RKO (cell line): ENCODE results near the gene GRIA3.
"Not testable (repeated sequence)": the region's sequence is repeated elsewhere in the genome, so short reads cannot be mapped to it uniquely, and the experiment has no call there.

Source experiments
- DNase-seq: peaks from one replicate; pipeline ENCODE4 v3.0.0-alpha.2; 2016; ENCODE audit warnings: low spot score

Gene GRIA3

DNA sequence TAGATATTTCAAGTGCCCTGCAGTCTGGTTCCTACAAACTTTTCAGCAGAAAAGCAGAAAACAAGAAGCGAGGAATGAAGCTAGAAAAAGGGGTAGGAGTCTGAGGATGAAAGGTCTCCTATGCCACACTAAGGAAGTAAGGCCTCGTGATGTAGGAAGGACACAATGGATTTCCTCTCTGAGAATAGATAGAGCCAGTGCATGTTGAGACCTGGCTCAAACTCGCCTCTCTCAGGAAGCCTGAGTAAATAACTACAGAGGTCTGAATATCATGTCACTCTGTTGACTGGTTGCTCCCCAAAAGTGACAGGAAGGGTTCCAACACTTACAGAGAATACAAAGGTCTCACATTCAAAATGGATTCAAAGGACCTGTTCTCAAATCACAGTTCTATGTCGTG, 93.3 kb downstream of the GRIA3 start:
- no peak for DNase-seq

DNA sequence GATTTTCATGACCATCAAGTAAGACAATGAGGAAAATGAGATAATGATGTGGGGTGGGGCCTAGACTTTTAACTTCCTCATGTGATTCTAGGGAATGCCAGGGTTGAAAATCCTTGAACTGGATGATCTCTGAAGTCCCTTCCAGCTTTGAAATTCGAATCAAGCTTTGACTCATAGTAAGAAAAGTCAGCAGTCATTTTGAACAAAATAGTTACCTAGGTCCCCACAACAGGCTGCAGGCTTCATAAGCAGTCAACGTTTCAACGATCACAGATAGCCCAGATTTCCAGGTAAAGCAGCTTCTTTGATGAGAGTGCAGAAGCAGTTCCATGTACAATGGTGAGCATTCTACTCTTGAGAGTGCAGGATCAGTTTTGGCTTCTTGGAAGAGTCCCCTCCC, 93.7 kb downstream of the GRIA3 start:
- no peak for DNase-seq

DNA sequence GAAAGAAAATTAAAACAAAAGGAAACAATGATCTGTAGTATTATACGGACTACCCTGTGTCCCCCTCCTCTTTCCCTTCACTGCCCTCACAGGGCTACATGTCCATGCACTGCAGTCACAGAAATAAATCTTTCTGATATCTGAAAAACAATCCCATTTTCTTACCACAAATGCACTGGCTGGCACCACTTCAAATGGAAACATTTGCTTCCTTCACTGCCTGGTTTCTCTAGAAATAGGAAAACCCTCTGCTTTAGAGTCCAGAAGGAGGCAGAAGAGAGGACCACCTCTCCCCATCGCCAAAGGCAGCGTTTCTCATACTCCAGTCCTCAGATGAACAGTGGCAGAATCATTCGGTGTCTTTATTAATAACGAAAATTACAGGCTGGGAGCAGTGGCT, 98.2 kb downstream of the GRIA3 start:
- no peak for DNase-seq

DNA sequence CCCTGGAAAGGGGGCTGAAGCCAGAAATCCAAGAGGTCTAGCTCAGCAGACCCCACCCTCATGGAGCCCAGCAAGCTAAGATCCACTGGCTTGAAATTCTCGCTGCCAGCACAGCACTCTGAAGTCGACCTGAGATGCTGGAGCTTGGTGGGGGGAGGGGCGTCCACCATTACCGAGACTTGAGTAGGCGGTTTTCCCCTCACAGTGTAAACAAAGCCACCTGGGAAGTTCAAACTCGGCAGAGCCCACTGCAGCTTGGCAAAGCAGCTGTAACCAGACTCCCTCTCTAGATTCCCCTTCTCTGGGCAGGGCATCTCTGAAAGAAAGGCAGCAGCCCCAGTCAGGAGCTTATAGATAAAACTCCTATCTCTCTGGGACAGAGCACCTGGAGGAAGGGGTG, 99.3 kb downstream of the GRIA3 start:
- not testable (repeated sequence) for DNase-seq

DNA sequence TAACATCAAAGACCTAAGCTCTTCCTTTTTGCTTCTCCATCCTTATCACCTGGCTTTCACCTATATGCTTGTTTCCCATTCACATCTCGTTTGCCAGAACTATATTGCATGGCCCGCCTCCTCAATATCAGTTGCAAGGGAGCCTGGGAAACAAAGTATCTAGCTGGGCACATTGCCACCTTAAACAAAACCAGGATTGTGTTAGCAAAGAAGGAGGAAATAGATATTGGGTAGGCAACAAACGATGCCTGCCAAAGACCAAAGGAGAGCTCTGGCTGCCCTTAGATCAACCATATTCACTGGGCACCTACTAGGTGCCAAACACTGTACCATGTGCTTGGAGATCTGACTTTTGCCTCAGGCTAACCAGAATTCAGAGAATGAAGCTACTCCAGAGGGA, 107.5 kb downstream of the GRIA3 start:
- no peak for DNase-seq

DNA sequence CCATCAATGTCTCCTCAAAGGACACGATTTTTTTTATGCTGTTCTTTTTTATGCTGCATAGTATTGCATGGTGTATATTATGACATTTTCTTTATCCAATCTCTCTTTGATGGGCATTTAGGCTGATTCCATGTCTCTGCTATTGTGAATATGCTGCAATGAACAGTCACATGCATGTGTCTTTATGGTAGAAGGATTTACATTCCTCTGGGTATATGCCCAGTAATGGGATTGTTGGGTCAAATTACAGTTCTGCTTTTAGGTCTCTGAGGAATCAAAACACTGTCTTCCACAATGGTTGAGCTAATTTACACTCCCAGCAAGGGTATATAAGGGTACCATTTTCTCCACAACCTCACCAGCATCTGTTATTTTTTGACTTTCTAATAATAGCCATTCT, 113.9 kb downstream of the GRIA3 start:
- DNase-seq, result no peak

DNA sequence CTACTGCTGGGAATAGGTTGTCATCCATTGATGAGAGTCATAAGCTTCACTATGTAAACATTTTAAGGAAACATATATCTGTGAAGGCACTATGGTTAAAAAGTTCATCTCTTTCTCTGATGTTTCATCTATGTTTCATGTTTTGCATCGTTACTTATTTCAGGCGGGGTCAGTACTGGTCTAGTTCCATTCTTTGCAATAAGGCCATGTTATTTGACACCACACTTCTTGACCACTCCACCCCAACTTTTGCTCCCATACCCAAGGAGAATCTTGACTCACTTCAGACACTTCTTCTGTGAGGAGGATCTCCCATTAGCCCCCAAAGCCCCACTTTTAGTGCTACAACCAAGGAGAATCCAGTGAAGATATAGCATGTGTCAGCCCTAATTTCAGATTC, 119.4 kb downstream of the GRIA3 start:
- DNase-seq, result no peak

DNA sequence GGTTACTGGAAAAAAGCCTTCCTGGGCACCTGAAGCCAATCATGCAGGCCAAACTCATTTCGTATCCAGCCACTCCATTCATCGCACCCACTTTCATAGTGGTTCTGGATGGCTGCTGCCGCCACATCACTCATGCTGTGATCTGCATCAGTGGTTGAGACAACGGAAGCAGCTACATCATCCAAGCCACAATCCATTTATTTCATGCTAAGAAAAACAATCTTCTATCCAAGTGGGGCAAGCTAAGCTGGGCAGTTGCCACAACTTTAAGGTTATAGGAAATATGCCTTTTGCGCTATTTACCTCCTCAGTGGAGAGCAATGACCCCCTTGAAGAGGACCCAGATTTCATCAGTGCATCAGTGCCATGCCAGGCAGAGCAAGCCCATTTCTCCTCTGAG, 124.6 kb downstream of the GRIA3 start:
- no peak for DNase-seq

DNA sequence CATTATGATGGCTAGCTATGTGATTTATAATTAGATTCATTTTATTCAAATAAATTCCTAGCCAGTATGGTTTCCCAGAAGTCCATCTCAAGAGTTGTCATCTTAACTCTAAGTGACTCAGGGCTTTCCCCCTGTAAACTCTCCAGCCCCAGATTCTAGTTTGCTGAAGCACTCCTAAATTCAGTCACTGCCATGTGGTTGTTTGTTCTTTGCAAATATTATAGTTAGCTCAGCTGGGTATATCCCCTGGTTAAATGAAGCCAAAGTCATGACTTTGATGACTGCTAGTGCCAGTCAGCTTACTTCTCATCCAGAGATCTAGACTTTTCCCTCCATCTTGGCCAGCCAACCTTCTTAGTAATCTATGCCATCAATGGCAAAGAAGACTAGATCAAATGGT, 126.0 kb downstream of the GRIA3 start:
- DNase-seq, result no peak

DNA sequence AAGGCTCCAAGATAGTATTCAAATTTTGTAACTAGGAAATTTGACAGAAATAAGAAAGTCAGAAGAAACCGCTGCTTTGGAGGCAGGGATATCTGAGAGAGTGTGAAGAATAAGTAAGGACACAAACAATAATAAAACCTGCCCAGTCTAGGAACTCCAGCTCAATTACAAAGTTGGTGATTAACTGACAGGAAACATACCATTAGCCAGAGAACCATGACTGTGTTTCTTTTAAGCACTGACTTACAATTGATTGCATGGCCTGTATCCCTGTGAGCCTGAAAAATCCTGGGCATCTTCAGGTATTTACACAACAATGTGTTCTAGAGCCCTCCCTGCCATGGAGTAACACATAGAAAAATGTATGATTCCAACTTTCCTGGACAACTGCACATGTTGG, 127.4 kb downstream of the GRIA3 start:
- no peak for DNase-seq

DNA sequence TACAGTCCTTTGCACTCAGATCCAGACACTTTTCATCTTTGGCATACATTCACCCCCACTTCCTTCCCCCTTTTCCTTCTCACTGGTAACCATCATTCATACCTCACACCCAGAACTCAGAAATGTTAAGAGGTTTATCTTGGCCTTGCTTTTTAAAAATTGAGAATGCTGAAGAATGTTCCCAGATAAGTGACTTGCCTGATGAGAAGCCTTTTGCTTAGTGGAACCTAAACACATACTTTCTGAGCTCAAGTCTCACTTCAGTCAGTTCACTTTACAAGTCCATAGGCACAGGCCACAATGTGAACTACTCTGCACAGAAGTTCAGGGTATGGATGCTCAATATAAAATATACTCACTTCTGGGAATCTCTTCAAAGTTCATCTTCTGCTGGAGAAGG, 129.4 kb downstream of the GRIA3 start:
- no peak for DNase-seq

DNA sequence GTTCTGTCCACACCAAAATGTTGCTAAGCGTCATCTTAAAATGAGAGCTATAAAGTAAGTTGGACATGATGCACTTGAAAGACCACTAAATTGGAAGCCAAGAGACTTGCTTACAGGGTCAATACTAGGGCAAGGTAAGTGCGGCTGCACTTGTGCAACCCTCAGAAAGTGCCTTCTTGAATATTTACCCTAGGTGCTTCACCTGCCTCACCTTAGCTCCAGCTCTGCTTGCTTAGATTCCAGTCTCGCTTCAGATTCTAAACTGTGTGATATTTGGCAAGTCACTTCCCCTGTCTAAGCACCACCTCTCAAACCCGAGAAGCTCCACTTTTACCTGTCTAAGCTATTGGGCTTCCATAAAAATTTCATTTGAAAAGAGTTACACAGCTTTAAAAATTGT, 136.5 kb downstream of the GRIA3 start:
- no peak for DNase-seq

DNA sequence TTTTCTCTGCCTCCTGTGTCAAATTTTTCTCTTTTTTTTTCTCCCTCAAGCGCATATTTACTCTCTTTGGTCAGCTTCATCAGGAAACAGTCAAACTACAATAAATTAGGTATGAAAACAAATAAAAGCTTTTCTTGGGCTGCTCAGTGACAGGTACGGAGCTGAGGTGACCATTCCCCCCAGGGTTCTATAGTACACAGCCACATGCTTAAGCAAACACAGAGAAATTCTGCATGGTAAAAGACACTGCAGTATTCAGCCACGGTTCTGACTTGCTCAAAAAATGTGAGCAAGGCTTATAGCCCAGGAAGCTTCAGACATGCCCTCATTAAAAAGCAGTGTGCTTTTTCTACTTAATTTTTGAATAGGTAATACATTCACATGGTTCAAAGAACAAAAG, 138.5 kb downstream of the GRIA3 start:
- DNase-seq, result no peak

DNA sequence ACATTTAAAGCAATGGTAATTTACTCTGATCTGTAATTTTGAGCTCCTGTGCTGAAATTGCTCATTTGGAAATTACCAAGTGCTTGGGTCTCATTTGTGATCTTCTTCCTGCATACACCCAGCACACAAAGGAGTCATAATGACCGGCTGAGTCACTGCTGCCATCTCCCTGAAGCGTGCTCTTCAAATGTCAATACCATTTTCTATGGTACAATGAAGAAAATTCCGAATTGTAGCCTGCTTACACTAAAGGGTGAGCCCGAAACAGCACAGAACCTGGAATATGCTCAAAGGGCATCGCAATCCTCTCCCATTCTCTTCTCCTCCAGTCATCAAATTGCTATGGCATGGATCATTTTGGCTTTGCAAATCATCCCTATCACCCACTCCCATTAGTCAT, 140.5 kb downstream of the GRIA3 start:
- DNase-seq, result no peak

DNA sequence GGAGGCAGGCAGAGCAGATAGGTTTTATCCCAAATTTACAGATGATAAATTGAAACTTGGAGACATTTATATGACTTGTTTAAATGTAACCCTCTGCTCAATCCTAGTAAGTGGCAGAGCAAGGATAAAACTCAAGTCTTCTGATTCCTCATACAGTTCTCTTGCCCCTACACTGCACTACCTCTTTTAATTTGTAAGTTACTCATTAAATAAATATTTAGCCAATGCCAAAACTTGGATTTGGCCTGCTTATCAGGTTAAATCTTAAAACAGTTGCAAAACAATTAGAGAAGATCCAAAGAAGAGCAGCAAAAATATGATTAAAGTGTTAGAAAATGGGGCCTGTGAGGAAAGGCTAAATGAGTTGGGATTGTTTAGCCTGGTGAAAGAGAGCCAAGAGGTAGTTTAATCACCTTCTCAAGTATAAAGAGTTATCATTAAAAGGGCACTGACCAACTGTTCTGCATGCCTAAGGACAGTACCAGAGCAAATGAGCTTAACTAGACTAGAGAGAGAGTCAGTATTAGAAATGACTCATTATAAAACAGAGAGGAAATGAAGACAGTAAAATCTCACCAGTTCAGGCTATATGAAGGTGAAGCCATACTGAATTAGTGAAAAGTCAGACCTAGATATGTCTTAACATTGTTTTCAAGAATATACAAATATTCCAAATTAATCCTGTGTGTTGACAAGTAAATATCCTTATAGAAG, 146.3 kb downstream of the GRIA3 start:
- DNase-seq, result no peak

DNA sequence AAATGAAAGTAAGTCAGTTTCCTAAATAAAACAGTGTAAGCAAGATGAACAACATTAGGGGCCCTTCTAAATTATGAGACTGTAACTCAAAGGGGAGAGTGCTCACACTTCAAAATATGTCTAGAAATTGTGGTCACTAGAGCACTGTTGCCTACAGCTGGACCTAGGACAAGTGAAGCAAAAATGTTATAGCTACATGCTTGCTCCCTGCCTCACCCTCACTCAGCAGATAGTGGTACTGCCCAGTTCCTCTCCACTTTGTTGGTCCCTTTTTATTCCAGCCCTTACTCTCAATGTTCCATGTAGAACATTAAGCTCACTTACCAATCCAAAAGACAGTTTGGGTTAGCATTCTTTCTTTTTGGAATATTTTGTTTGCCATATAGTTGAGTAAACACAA, 147.3 kb downstream of the GRIA3 start:
- DNase-seq, result no peak

DNA sequence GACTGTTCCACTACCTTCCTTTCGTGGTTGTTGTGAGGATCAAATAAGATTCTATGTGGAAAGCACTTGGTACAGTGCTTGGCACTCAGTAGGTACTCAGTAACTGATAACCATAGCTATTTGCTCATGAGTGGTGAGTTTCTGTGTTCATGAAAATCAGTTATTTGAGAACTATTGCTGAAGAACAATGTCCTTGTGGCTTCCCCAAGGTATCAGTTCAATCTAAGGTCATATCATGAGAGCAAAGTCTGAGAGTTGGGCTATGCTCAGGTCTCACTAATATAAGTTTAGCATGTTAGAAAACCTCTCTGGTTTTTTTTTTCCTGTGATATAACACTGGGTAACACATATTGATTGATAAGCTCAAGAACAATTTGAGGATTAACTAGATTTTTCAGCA, 147.8 kb downstream of the GRIA3 start:
- no peak for DNase-seq

DNA sequence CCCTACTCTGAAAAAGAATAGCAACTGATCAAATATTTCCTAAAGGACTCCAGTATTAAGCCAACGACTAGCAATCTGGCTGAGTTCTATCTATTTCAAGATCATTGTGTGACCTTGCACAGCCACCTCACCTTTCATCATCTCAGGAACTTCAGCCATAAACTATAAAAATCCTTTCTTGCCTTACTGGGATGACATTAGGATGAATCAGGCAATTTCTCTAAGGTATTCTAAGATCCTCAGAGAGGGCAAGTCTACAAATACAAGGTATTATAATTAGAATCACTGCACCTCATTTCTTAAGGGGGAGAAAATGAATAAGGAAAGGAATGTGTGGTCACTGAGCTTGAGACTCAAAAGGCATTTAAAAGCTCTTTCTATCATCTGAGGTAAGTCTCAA, 152.6 kb downstream of the GRIA3 start:
- no peak for DNase-seq

DNA sequence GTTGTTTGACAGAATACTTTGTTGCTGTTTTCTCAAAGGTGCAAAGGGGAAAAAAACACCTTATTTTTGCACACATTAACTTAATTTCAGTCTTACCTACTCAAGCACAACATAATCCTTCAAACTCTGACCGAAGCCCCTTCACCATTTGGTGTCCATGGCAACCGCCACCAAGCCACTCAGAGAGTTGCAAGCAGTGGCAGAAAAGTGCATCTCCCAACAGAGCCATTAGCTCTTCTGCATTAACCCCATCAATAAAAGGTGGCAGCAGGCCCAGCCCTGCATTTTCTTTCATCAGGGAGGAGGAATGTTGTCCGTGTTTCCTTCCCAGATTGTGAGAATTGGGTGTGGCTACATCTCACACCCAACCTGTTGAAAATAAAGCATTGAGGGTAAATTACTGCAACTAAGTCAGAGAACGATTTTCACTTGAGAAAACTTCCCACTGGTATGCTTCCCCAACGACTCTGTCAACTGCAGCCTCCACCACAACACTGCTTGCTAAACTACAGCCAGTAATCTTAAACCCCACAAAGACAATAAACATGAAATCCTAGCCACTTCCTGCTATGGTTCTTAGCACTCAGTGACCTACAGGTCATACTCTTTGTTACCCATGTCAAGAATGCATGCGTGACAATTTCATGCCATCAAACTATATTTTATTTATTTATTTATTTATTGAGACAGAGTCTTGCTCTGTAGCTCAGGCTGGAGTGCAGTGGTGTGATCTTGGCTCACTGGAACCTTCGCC, 154.0 kb downstream of the GRIA3 start:
- DNase-seq, result no peak

DNA sequence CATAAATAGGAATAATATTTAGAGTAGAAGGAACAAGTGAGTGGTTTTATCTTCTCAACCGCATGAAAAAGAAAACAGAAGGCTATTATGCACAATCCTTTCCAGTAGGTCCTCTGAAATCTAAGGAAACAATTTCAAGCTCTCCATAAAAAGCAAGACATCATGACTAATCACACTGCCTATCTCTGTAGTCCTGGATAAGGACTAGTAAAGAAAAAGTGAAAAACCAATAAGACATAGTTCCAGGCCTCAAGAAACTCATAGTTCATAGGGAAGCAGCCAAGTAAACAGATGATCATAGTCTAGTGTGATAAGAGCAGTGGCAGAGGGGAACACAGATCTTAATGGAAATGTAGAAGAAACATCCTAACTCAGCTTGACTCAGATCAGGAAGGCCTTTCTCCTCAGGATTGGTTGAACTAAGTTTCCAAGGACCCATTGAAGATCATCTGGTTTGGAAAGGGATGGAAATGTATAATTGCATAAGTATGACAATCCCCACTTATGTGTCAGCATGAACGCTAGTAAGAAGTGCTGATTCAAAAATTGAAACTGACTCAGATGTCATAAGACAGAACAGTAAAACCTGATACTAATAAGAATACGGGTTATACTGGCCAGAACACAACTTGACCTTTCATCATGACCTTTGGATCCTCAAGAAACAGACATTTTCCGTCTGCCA, 155.3 kb downstream of the GRIA3 start:
- DNase-seq, result peak; percentile 51

DNA sequence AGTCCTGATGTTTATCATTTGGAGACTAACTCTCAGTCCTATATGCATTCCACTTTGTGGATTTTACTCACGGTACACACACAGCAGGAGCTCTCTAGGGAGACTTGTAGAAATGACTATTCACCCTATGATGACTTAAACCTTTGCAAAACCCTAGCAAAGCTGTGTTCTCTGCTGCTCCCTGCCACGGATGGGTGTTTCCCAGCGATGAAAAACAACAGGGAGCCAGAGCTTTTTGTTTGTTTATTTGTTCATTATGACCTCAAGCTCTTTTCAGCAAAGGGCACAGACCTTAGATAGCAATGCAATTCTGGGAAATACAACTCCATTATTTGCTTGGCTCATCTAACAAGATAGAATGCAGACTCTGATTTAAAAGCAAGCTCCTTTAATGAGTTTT, 156.6 kb downstream of the GRIA3 start:
- DNase-seq, result no peak

DNA sequence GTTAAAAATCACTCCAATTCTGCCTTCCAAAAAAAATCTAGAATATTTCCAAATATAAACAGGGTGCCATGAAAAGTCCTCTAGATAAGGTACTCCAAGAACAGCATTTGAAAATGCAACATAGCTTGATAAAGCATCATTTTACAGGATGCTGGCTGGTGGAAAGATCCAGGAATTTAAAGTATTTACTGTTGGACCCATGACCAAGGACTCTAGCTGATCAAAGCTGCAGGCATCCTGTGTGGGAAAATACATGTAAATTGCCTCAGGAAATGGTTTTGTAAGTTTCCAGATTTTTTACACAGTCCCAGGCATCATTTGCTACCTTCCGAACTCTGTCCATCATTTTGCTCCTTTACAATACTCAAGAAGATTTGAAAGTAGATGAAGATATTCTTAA, 164.4 kb downstream of the GRIA3 start:
- no peak for DNase-seq

DNA sequence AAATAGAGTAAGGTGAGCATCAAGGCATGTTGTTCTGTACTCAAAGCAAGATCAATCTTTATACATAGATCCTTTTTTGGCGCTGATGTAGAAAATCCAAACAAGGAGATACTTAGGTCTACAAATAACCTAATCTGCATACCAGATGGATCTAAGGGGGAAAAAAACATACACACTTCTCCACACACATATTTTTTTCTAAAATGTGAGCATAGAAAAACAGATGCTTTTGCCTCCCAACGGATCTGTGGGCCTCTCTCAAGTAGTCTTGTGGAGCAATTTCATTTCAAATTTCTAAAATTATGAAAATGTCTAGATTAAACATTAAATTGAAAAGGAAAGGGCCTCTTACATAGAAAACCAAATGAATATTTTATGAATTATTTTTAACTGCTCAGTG, 166.1 kb downstream of the GRIA3 start:
- DNase-seq, result no peak
